ENCODE measurements around the gene AIP.

DNA sequence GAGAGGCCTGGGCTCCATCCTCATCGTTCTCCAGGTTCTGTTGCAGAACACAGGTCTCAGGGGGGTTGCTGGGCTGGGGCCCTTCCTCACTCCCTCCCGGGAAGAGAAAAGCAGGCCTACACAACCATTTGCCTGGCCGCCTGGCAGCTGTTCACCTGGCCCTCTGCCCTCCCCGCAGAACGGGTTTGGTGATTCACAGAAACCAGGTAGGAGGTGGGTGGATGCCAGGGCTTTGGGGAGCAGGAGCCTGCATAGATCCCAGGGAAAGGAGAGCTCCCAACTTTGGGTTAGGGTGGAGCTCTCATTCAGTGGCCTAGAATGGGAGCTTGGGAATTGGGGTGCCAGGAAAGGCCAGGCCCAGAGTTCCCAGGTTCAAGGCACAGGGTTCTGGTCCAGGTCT is 14.8 kb upstream of the AIP start:
- TF ChIP-seq, protein P1, sequence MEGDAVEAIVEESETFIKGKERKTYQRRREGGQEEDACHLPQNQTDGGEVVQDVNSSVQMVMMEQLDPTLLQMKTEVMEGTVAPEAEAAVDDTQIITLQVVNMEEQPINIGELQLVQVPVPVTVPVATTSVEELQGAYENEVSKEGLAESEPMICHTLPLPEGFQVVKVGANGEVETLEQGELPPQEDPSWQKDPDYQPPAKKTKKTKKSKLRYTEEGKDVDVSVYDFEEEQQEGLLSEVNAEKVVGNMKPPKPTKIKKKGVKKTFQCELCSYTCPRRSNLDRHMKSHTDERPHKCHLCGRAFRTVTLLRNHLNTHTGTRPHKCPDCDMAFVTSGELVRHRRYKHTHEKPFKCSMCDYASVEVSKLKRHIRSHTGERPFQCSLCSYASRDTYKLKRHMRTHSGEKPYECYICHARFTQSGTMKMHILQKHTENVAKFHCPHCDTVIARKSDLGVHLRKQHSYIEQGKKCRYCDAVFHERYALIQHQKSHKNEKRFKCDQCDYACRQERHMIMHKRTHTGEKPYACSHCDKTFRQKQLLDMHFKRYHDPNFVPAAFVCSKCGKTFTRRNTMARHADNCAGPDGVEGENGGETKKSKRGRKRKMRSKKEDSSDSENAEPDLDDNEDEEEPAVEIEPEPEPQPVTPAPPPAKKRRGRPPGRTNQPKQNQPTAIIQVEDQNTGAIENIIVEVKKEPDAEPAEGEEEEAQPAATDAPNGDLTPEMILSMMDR (IDR thresholded peaks at IDR 0.05), result no peak
- TF ChIP-seq POLR2A (IDR thresholded peaks at IDR 0.05) (peak in 1 of 2 donors; percentile 13), POLR2AphosphoS5 (IDR thresholded peaks at IDR 0.05; ENCODE audit: insufficient read depth in 1 of 2, low read depth in 1 of 2) (peak; percentile 22 to 71)
